OCI-LY7 (cell line): ENCODE measurements around the gene RHO. TPM values are rescaled to one million over a fixed set of nuclear protein-coding genes. Genes with fewer than 3 reads are reported as not detected.

ENCODE experiments used
- BruUV-seq: library from RNA; stranded (reverse); fragments of 400-500 nt; replicated peaks from 2 replicates; lab custom pipeline; 2021; lab: Mats Ljungman, UMichigan
- CTCF ChIA-PET: fragments of 300-600 bp; sonication (Branson Sonifier 250); formaldehyde crosslinking; loops from one replicate; lab custom pipeline; 2022; ENCODE audit warnings: antibody characterized with exemption; ENCODE audit not compliant: unreplicated experiment; lab: Charles Lee
- POLR2A ChIA-PET: fragments of 300-600 bp; sonication (Branson Sonifier 250); formaldehyde crosslinking; loops from one replicate; lab custom pipeline; 2022; ENCODE audit warnings: antibody characterized with exemption; lab: Charles Lee
- DNase-seq: peaks from one replicate; pipeline ENCODE4 v3.0.0-alpha.2; 2015; ENCODE audit warnings: low spot score
- H2AFZ ChIP-seq: fragments of 200-600 bp; sonication (generic), shearing (Covaris generic); 2 replicates; pipeline ENCODE4 v1.6.1; 2014; ENCODE audit warnings: mild to moderate bottlenecking, antibody characterized with exemption, low read length, moderate library complexity
- H3K27ac ChIP-seq: fragments of 200-600 bp; sonication (generic); 2 replicates; pipeline ENCODE4 v1.5.1; 2014; ENCODE audit warnings: mixed run types, low read depth, mild to moderate bottlenecking, moderate library complexity, low read length, inconsistent platforms; ENCODE audit not compliant: poor library complexity, severe bottlenecking
- H3K36me3 ChIP-seq: fragments of 200-600 bp; sonication (generic); 2 replicates; pipeline ENCODE4 v1.6.1; 2014; ENCODE audit warnings: mild to moderate bottlenecking, antibody characterized with exemption, low read length, moderate library complexity, mixed read lengths; ENCODE audit not compliant: insufficient read depth
- H3K4me1 ChIP-seq: fragments of 200-600 bp; sonication (generic); 2 replicates; pipeline ENCODE4 v1.5.1; 2014; ENCODE audit warnings: mild to moderate bottlenecking, low read length; ENCODE audit not compliant: insufficient read depth, poor library complexity, severe bottlenecking
- H3K4me2 ChIP-seq: fragments of 200-600 bp; sonication (generic); 2 replicates; pipeline ENCODE4 v1.6.1; 2014; ENCODE audit warnings: mild to moderate bottlenecking, low read length
- H3K4me3 ChIP-seq: fragments of 200-600 bp; sonication (generic); 2 replicates; pipeline ENCODE4 v1.5.1; 2014; ENCODE audit warnings: mild to moderate bottlenecking, low read depth, low read length; ENCODE audit not compliant: poor library complexity, severe bottlenecking
- H3K79me2 ChIP-seq: fragments of 200-600 bp; sonication (generic); 2 replicates; pipeline ENCODE4 v1.6.1; 2016; ENCODE audit warnings: low read depth, mild to moderate bottlenecking, low read length, moderate library complexity, mixed read lengths; ENCODE audit not compliant: insufficient read depth
- H3K9me2 ChIP-seq: fragments of 200-600 bp; sonication (generic); 2 replicates; pipeline ENCODE4 v1.6.1; 2016; ENCODE audit warnings: mild to moderate bottlenecking, low read length, mixed read lengths; ENCODE audit not compliant: insufficient read depth
- H3K9me3 ChIP-seq: fragments of 200-600 bp; sonication (generic); 2 replicates; pipeline ENCODE4 v1.6.1; 2014; ENCODE audit warnings: mild to moderate bottlenecking, mixed run types, low read length, mixed read lengths
- H4K20me1 ChIP-seq: fragments of 200-600 bp; sonication (generic); 2 replicates; pipeline ENCODE4 v1.6.1; 2014; ENCODE audit warnings: mild to moderate bottlenecking, antibody characterized with exemption, low read length, moderate library complexity, mixed read lengths; ENCODE audit not compliant: insufficient read depth
- EZH2phosphoT487 ChIP-seq: fragments of 200-600 bp; sonication (generic); IDR thresholded peaks from 2 replicates; pipeline ENCODE4 v1.6.1; 2018; ENCODE audit warnings: low read depth, borderline replicate concordance, mild to moderate bottlenecking, mixed run types, antibody characterized with exemption, low read length, moderate library complexity, mixed read lengths
- intact Hi-C: fragments of 100-400 bp; cut with micrococcal nuclease; formaldehyde crosslinking; loops from one replicate; pipeline ENCODE4 v1.10.0; 2022; ENCODE audit not compliant: unreplicated experiment
- total RNA-seq, 2 experiments: library from RNA; depleted of rRNA in 1 of 2; stranded (reverse); fragments of >200 nt in 1 of 2; shearing (Covaris generic) in 1 of 2; gene quantifications; 2 replicates each; pipeline ENCODE4 v1.2.3, GENCODE V29; 2014 to 2022
- TF ChIP-seq, protein P1 (sequence below): fragments of 200-600 bp; sonication (generic); conservative IDR thresholded peaks from 2 replicates; pipeline ENCODE4 v1.5.1; 2014; ENCODE audit warnings: mild to moderate bottlenecking, antibody characterized with exemption, low read length, moderate library complexity, mixed read lengths

RHO gene
- total RNA-seq, 2 experiments from 2014 or later = not detected

DNA sequence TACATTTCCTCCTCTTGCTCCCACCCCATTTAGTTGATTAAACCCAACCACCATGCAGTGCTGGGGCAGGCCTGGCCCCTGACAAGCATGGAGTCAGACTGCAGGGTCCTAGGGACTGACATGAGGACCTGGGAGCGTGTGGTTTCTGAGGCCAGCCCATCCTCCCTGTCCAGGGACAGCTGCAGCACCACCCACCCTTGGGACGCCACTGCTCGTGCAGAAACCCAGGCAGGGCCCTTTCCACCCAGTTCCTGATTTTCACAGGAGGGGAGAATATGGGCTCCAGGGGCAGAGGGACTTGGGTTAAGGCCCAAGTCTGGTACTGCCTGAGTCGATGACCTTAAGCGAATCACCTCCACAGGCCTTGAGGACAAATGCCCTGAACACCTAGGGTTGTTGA lies 54.4 kb downstream of the RHO start:
- no peak overlapping the region for H3K4me3 ChIP-seq

DNA sequence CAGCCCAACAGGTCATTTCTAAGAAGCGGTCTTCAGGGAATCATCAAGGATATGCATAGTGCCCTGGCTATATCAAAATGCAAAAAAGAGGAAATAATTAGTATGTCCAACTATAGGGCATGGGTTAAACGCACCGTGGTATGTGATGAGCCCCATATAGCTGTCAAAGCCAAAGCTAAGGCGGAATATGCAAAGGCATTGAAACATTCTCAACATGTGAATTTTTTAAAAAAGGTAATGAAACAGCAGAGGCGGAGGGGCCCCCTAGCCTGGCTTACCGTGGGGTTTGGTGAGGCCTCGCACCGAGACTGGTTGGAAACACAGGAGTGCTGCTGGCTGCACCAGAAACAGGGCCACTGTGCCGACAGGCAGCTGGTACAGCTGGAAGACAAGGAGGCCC lies 54.9 kb downstream of the RHO start:
- Histone ChIP-seq H3K79me2 (no peaks in the 10 kb centered on the region), H3K36me3 (no peaks in the 10 kb centered on the region), H3K9me3 (no peaks in the 10 kb centered on the region), H2AFZ (0 out of 2 replicates have a peak overlapping the region, but pooled peaks have one; percentile 4), H3K4me2 (no peak overlapping the region), H3K4me3 (no peak overlapping the region), H3K9me2 (no peaks in the 10 kb centered on the region), H3K27ac (no peak overlapping the region), H4K20me1 (no peaks in the 10 kb centered on the region), H3K4me1 (peaks cover 21% of the 10 kb centered on the region)
- intact Hi-C loops = no loop called here
- POLR2A ChIA-PET = no interaction called here
- TF ChIP-seq, protein P1, sequence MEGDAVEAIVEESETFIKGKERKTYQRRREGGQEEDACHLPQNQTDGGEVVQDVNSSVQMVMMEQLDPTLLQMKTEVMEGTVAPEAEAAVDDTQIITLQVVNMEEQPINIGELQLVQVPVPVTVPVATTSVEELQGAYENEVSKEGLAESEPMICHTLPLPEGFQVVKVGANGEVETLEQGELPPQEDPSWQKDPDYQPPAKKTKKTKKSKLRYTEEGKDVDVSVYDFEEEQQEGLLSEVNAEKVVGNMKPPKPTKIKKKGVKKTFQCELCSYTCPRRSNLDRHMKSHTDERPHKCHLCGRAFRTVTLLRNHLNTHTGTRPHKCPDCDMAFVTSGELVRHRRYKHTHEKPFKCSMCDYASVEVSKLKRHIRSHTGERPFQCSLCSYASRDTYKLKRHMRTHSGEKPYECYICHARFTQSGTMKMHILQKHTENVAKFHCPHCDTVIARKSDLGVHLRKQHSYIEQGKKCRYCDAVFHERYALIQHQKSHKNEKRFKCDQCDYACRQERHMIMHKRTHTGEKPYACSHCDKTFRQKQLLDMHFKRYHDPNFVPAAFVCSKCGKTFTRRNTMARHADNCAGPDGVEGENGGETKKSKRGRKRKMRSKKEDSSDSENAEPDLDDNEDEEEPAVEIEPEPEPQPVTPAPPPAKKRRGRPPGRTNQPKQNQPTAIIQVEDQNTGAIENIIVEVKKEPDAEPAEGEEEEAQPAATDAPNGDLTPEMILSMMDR = no peak
- no peak for TF ChIP-seq EZH2phosphoT487
- no peak for DNase-seq
- CTCF ChIA-PET = no interaction called here
- BruUV-seq = no TSS peak

More for the DNA sequence above, 54.4 kb downstream of the RHO start:
- H3K9me3 ChIP-seq = no peaks in the 10 kb centered on the region
- no peaks in the 10 kb centered on the region for H4K20me1 ChIP-seq
- ChIA-PET CTCF (no interaction called here), POLR2A (interaction anchor here (0.6 kb wide), 1 partner anchor 76 kb away, joined by 3 read pairs; no protein-coding TSS in a partner anchor)
- no peak for DNase-seq
- no peak overlapping the region for H3K27ac ChIP-seq
- no peaks in the 10 kb centered on the region for H3K36me3 ChIP-seq
- no peaks in the 10 kb centered on the region for H3K79me2 ChIP-seq
- no peak overlapping the region for H3K4me2 ChIP-seq
- H3K9me2 ChIP-seq = no peaks in the 10 kb centered on the region
- no TSS peak for BruUV-seq
- no peak overlapping the region for H2AFZ ChIP-seq
- TF ChIP-seq EZH2phosphoT487 = no peak
- TF ChIP-seq, protein P1 = no peak
- intact Hi-C loops = no loop called here
- peaks cover 26% of the 10 kb centered on the region for H3K4me1 ChIP-seq

DNA sequence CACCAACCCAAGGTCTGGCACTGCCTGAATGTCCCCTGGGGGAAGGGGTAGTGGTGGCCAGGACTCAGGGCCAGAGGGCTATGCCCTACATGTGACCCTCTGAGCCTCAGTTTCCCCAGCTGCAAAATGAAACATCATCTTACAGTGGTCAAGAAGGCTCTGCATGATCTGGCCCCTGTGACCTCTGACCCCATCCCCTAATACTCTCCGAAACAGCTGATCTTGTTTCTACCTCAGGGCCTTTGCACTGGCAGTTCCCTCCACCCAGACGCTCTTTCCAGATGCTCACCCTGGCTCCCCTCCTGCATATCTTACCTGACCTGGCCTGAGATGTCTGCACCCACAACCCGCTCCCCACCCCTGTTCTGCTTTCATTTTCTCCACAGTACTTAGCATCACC lies 56.2 kb downstream of the RHO start:
- Histone ChIP-seq H3K4me3 (no peak overlapping the region), H3K4me1 (peaks cover 13% of the 10 kb centered on the region), H3K27ac (no peak overlapping the region), H2AFZ (no peak overlapping the region), H4K20me1 (no peaks in the 10 kb centered on the region), H3K9me2 (no peaks in the 10 kb centered on the region), H3K4me2 (no peak overlapping the region), H3K79me2 (no peaks in the 10 kb centered on the region), H3K36me3 (no peaks in the 10 kb centered on the region), H3K9me3 (no peaks in the 10 kb centered on the region)
- ChIA-PET CTCF (no interaction called here), POLR2A (no interaction called here)
- no TSS peak for BruUV-seq
- TF ChIP-seq EZH2phosphoT487 = no peak
- TF ChIP-seq, protein P1 = no peak
- intact Hi-C loops = no loop called here
- no peak for DNase-seq
